ENCODE results near the gene OR51B5.

DNA sequence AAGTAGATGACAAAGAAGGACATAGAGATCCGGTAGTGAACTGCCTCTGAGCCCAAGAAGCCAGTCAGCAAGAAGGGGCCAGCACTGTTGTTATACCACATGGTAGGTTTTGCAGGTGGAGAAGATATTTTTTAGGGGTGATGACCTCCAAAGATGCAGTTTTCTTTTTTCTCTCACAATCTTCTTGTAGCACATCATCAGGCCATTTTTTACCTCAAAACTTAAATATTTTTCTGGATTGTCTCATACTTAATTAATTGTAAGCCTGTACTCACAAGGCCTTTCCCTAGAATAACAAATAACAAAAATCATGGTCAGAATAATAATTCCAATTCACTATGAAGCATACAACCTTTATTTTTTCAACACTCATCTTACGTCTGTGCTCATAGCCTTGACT lies 41.5 kb downstream of the OR51B5 start, which contains the start of gene OR51B4:
- TF ChIP-seq, protein P1, sequence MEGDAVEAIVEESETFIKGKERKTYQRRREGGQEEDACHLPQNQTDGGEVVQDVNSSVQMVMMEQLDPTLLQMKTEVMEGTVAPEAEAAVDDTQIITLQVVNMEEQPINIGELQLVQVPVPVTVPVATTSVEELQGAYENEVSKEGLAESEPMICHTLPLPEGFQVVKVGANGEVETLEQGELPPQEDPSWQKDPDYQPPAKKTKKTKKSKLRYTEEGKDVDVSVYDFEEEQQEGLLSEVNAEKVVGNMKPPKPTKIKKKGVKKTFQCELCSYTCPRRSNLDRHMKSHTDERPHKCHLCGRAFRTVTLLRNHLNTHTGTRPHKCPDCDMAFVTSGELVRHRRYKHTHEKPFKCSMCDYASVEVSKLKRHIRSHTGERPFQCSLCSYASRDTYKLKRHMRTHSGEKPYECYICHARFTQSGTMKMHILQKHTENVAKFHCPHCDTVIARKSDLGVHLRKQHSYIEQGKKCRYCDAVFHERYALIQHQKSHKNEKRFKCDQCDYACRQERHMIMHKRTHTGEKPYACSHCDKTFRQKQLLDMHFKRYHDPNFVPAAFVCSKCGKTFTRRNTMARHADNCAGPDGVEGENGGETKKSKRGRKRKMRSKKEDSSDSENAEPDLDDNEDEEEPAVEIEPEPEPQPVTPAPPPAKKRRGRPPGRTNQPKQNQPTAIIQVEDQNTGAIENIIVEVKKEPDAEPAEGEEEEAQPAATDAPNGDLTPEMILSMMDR (IDR thresholded peaks at IDR 0.05): no peak
- TF ChIP-seq POLR2AphosphoS5 (IDR thresholded peaks at IDR 0.05; ENCODE audit: insufficient read depth in 1 of 2, low read depth in 1 of 2): no peak
- no peak for TF ChIP-seq POLR2A (IDR thresholded peaks at IDR 0.05)
